ENCODE results near the gene ZBTB48. TPM values are rescaled to one million over a fixed set of nuclear protein-coding genes. Genes with fewer than 3 reads are reported as not detected.

ZBTB48 gene
- total RNA-seq, 1 donor from 2014 or later, result 15.1 TPM

Other genes starting within 250 kb of the ZBTB48 start
- gene ACOT7, start 186.2 kb upstream of the ZBTB48 start, total RNA-seq, result 9.8 TPM
- gene HES2, start 160.1 kb upstream of the ZBTB48 start, total RNA-seq, result not detected
- 0.24 TPM for gene ESPN, start 155.2 kb upstream of the ZBTB48 start, total RNA-seq
- 11.4 TPM for gene TNFRSF25, start 113.8 kb upstream of the ZBTB48 start, total RNA-seq
- 16.8 TPM for gene PLEKHG5, start 88.3 kb upstream of the ZBTB48 start, total RNA-seq
- gene NOL9, start 25.5 kb upstream of the ZBTB48 start, total RNA-seq, result 12.6 TPM
- not detected for gene TAS1R1, start 24.7 kb upstream of the ZBTB48 start, total RNA-seq
- 102 TPM for gene KLHL21, start 22.9 kb downstream of the ZBTB48 start, total RNA-seq
- 8.0 TPM for gene PHF13, start 33.7 kb downstream of the ZBTB48 start, total RNA-seq
- 12.5 TPM for gene THAP3, start 44.9 kb downstream of the ZBTB48 start, total RNA-seq
- gene DNAJC11, start 121.8 kb downstream of the ZBTB48 start, total RNA-seq, result 74.1 TPM
- 159 TPM for gene CAMTA1, start 205.5 kb downstream of the ZBTB48 start, total RNA-seq

Measured in Right ventricle myocardium inferior (tissue), 1 donor.